Measurements from ENCODE around the gene TRIM25. TPM values are rescaled to one million over a fixed set of nuclear protein-coding genes. Genes with fewer than 3 reads are reported as not detected.

TRIM25 gene
- total RNA-seq, 4 donors from 2014 or later: 36.2 to 73.6 (median 41.2) TPM

DNA sequence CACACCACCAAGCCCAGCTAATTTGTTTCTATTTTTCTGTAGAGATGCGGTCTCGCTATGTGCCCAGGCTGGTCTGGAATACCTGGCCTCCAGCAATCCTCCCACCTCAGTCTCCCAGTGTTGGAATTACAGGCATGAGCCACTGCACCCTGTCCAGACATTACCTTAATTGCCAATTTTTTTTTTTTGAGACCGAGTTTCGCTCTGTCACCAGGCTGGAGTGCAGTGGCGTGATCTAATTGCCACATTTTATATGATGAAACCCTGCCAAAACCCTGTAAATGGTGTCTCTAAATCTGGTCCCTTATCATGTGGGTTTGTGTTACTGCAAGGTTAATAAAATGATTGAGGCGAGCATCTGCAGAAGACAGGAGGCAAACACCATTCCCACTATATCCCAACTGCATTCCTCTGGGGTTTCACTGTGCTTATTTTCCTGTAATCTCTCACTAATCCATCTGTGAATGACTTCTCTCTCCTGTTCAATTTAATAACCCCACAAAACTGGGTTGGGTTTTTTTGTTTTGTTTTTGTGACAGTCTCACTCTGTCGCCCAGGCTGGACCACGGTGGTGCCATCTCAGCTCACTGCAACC is 19.4 kb upstream of the TRIM25 start:
- TF ChIP-seq, protein P1, sequence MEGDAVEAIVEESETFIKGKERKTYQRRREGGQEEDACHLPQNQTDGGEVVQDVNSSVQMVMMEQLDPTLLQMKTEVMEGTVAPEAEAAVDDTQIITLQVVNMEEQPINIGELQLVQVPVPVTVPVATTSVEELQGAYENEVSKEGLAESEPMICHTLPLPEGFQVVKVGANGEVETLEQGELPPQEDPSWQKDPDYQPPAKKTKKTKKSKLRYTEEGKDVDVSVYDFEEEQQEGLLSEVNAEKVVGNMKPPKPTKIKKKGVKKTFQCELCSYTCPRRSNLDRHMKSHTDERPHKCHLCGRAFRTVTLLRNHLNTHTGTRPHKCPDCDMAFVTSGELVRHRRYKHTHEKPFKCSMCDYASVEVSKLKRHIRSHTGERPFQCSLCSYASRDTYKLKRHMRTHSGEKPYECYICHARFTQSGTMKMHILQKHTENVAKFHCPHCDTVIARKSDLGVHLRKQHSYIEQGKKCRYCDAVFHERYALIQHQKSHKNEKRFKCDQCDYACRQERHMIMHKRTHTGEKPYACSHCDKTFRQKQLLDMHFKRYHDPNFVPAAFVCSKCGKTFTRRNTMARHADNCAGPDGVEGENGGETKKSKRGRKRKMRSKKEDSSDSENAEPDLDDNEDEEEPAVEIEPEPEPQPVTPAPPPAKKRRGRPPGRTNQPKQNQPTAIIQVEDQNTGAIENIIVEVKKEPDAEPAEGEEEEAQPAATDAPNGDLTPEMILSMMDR (IDR thresholded peaks at IDR 0.05; ENCODE audit: low read depth): no peak

DNA sequence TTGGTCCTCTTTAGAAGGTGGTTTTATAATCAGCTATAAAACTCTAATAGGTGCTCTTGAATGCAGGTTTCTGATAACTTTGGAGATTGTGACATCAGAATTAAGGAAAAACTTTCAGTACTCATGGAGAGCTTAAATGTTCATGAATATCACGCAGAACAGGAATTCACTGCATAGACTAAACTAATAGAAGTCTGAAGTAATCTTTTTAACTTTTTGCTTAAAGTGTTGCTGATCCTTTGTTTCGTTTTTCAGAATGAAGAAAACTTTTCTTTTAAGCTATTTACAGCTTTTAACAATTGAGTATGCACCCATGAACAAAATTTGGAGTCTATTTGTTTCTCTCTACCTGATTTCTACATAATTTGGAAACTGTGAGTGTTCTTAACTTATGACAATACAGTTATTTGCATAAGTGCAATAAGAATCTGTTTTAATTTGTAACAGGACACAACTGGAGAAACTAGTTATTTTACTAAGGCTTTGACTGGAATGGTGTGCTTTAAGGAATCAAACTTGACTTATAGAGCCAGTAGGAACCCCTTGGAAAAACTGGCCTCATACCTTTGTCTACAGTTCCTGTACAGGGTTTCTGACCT is 17.0 kb upstream of the TRIM25 start:
- TF ChIP-seq, protein P1 (IDR thresholded peaks at IDR 0.05; ENCODE audit: low read depth): no peak

DNA sequence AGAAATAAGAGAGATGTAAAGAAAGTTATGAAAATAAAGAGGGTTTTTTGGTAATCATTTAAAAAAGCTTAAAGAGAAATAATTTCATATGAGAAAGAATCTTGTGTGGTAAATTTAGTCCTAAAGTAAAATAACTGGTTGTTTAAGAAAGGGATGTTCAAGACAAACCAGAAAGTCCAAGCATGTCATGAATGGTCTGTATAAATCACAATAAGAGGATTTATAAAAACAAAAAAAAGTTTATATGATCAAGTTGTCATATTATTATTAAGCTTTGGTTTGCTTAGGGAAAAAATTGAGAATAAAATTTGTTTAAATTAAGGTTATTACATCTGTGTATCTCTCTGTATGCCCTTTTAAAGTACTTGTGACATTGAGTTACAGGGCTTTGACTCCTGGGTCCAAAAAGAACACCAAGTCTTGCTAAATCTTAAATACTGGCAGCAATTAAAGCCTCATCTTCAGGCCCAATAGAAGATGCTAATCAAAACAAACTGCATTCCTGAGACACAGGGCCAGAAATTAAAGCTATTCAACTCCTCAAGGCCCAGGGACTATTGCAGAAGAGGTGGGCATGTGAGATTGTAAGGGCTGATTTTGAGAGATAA is 15.6 kb upstream of the TRIM25 start:
- TF ChIP-seq, protein P1 (IDR thresholded peaks at IDR 0.05; ENCODE audit: low read depth): no peak

DNA sequence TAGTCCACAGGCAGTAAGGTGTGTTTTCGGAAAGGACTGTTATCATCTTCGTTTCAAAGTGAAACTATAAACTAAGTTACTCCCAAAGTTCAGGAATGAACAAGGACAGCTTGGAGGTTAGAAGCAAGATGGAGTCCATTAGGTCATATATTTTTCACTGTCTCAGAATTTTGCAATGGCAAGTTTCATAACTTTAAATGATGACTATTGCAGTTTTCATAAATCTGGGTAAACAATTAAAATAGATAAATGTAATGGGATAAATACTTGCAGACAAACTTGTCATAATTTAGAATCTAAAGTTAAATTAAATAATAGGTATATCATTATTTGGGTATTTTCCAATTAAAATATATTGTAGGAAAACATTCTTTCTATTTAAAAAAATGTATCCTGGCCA is 14.7 kb upstream of the TRIM25 start:
- TF ChIP-seq, protein P1 (IDR thresholded peaks at IDR 0.05; ENCODE audit: low read depth): no peak

DNA sequence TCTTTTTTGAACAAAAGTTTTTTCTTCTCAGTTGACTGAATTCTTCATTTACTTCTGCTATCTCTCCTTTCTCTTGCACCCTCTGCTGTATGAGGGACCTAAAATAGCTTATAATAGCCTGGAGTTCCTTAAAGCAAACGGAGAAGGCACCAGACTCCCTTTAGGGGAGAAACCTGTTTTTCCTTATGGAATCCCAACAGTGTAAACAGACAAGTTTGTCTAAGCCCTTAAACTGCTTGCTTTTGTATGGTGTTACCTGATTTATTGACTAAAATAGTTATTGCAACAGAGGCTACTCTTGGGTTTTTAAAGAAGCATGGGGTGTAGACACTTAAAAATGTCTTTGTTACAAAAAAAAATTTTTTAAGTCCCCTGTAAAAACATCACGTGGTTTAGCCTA is 12.9 kb upstream of the TRIM25 start:
- TF ChIP-seq, protein P1 (IDR thresholded peaks at IDR 0.05; ENCODE audit: low read depth): no peak

DNA sequence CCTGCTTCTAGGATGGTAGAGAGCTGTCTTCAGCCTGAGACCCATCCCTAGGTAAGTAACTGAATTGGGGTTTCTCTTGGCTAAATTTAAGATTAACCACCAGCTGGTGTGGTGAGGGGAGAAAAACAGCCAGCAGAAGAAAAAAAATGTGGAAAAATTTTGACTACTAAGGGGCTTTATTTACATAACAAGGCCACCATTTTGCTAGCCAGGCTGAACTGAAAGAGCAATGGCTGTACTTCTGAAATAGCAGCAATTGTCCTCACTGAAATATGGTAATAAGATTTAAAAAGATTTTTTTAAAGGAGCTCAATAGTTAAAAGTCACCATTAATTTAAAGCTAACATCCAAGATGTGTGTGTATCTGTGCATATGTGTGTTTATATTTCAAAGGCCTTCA is 12.4 kb upstream of the TRIM25 start:
- TF ChIP-seq, protein P1 (IDR thresholded peaks at IDR 0.05; ENCODE audit: low read depth): no peak

DNA sequence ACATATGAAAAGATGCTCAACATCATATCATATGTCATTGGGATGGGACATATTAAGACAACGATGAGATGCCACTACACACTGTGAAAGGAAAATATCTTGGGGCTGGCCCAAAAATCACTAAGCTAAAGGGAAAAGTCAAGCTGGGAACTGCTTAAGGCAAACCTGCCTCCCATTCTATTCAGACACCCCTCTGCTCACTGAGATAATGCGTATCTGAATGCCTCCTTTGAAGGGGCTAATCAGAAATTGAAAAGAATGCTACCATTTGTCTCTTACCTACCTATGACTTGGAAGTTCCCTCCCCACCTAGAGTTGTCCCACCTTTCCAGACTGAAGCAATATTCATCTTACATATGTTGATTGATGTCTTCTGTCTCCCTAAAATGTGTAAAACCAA is 11.2 kb upstream of the TRIM25 start:
- TF ChIP-seq, protein P1 (IDR thresholded peaks at IDR 0.05; ENCODE audit: low read depth): no peak
